Lung (tissue), 12 donors: ENCODE data around the gene COX10. TPM values are rescaled to one million over a fixed set of nuclear protein-coding genes. Genes with fewer than 3 reads are reported as not detected.

Experiments used
- ATAC-seq: fragments of 200-7000 bp; cut with Tn5 transposase; one replicate; pipeline ENCODE4 v1.9.1; 2020; ENCODE audit warnings: moderate number of reproducible peaks; ENCODE audit not compliant: insufficient read depth, low FRiP score
- DNase-seq, 3 donors: peaks; one replicate each; pipeline ENCODE4 v3.0.0-alpha.2; 2013 to 2017
- H3K27ac ChIP-seq, 2 donors: one replicate each; pipeline ENCODE4 v1.5.1; 2013; ENCODE audit warnings: mild to moderate bottlenecking in 2 of 2, moderate library complexity in 2 of 2, control low read depth in 1 of 2, inconsistent platforms in 1 of 2, low read depth in 1 of 2, low read length in 1 of 2
- H3K27me3 ChIP-seq, 3 donors: one replicate each; pipeline ENCODE4 v1.5.1; 2013; ENCODE audit warnings: low read length in 2 of 3; ENCODE audit not compliant: control insufficient read depth in 3 of 3, insufficient read depth in 3 of 3
- H3K36me3 ChIP-seq, 4 donors: one replicate each; pipeline ENCODE4 v1.5.1; 2013; ENCODE audit warnings: low read length in 4 of 4, mild to moderate bottlenecking in 1 of 4, moderate library complexity in 1 of 4; ENCODE audit not compliant: control insufficient read depth in 4 of 4, insufficient read depth in 4 of 4
- H3K4me1 ChIP-seq, 5 donors: one replicate each; pipeline ENCODE4 v1.5.1; 2013; ENCODE audit warnings: low read length in 5 of 5, mild to moderate bottlenecking in 2 of 5, moderate library complexity in 1 of 5; ENCODE audit not compliant: control insufficient read depth in 5 of 5, insufficient read depth in 5 of 5
- H3K4me3 ChIP-seq: one replicate; pipeline ENCODE4 v1.5.1; 2013; ENCODE audit warnings: mild to moderate bottlenecking, control low read depth, moderate library complexity
- H3K9ac ChIP-seq, 2 donors: one replicate each; pipeline ENCODE4 v1.5.1; 2013; ENCODE audit warnings: low read length in 2 of 2, control low read depth in 1 of 2; ENCODE audit not compliant: insufficient read depth in 1 of 2
- H3K9me3 ChIP-seq, 4 donors: one replicate each; pipeline ENCODE4 v1.5.1; 2013; ENCODE audit warnings: low read length in 3 of 4, mild to moderate bottlenecking in 1 of 4, moderate library complexity in 1 of 4; ENCODE audit not compliant: control insufficient read depth in 4 of 4, insufficient read depth in 3 of 4
- WGBS, 2 donors: extraction: QIAGEN DNeasy Blood & Tissue Kit; methylation state at CpG; one replicate each; pipeline ENCODE4 v1.1.7; 2013; 5-methylcytosine and 5-hydroxymethylcytosine counted together
- polyA plus RNA-seq, 2 donors: library from polyadenylated mRNA; stranded (reverse); fragments of 200-250 nt; gene quantifications; one replicate each; pipeline ENCODE4 v1.2.1, GENCODE V29; 2013
- total RNA-seq, 2 donors: library from RNA; depleted of rRNA in 1 of 2; stranded (reverse); fragments of >200 nt in 1 of 2; gene quantifications; one replicate each; pipeline ENCODE4 v1.2.1, GENCODE V29; 2014 to 2021
- TF ChIP-seq, protein P1 (sequence below): IDR thresholded peaks from 2 replicates; pipeline ENCODE4 v1.5.1; 2012; ENCODE audit warnings: mild to moderate bottlenecking; ENCODE audit errors: control extremely low read depth, extremely low read depth
- donor health status: control.
- donor health status: control.
- donor health status: Bipolar disorder and iron deficiency.
- donor health status: healthy.
- donor health status: DM: yes; HTN: yes; CAD: no.

Gene COX10
- total and polyA plus RNA-seq, 4 donors: 6.4 to 17.9 (median 12.4) TPM

DNA sequence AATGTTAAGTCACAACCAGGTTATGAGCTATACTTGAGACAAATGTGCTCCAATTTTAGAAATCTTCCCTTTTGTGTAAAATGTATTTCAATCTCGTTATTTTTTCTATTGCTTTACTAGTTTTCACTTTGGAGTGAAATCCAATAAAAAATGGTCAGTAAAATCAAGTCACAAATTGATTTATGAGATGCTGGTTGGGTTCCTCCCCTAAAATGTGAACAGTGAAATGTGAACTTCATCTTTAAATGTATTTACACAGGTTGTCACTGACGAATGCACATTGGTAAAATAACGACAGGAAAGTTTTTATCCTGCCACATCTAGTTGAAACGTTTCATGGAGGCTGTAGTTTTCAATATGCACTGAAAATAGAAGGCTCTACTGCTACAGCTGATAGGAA, 55.5 kb downstream of the COX10 start:
- ATAC-seq (no peak), DNase-seq (no peak)
- H3K9ac ChIP-seq: no peak overlapping the region
- no peak overlapping the region for H3K27ac ChIP-seq
- no peaks in the 10 kb centered on the region for H3K27me3 ChIP-seq
- no peaks in the 10 kb centered on the region for H3K9me3 ChIP-seq
- H3K4me3 ChIP-seq: no peak overlapping the region
- H3K36me3 ChIP-seq: no peaks in the 10 kb centered on the region
- peaks cover 0 to 17% (median 0%) of the 10 kb centered on the region in 5 donors for H3K4me1 ChIP-seq
- TF ChIP-seq, protein P1, sequence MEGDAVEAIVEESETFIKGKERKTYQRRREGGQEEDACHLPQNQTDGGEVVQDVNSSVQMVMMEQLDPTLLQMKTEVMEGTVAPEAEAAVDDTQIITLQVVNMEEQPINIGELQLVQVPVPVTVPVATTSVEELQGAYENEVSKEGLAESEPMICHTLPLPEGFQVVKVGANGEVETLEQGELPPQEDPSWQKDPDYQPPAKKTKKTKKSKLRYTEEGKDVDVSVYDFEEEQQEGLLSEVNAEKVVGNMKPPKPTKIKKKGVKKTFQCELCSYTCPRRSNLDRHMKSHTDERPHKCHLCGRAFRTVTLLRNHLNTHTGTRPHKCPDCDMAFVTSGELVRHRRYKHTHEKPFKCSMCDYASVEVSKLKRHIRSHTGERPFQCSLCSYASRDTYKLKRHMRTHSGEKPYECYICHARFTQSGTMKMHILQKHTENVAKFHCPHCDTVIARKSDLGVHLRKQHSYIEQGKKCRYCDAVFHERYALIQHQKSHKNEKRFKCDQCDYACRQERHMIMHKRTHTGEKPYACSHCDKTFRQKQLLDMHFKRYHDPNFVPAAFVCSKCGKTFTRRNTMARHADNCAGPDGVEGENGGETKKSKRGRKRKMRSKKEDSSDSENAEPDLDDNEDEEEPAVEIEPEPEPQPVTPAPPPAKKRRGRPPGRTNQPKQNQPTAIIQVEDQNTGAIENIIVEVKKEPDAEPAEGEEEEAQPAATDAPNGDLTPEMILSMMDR: no peak
- 77 to 84% methylated on average over 4 of the region's 4 CpGs for WGBS, 2 donors

DNA sequence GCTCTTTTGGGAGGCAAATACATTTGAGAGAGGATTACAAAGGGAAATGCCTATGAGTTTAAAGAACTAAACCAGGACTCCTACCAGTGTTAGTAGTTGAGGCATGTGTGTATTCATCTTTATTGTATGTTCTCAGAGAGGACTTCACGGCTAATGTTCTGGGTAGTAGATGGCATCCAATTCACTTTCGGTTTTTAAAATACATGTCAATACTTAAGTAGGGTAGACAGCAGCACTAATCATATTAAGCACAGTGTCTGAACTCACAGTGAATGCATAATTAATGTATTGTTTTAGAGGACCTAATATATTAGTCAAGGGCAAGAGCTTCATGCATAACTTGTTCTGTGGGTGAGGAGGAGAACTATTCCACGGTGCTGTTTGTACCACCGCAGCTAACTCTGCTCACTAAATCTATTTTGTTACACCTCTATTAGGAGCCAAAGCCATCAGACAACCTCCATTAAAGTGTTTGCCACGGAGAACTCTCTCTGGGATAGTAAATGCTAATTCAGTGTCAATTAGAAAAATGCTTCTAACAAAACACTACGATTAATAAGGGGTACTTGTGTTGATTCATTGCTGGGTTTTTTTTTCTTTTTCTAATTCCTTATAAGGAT, 56.3 kb downstream of the COX10 start:
- Histone ChIP-seq H3K4me1 (peaks cover 0 to 17% (median 0%) of the 10 kb centered on the region in 5 donors), H3K27ac (no peak overlapping the region), H3K9ac (no peak overlapping the region), H3K36me3 (no peaks in the 10 kb centered on the region), H3K9me3 (no peaks in the 10 kb centered on the region), H3K27me3 (no peaks in the 10 kb centered on the region), H3K4me3 (no peak overlapping the region)
- DNase-seq (no peak), ATAC-seq (no peak)
- TF ChIP-seq, protein P1: no peak
- 90 to 92% methylated on average over 6 of the region's 6 CpGs for WGBS, 2 donors

DNA sequence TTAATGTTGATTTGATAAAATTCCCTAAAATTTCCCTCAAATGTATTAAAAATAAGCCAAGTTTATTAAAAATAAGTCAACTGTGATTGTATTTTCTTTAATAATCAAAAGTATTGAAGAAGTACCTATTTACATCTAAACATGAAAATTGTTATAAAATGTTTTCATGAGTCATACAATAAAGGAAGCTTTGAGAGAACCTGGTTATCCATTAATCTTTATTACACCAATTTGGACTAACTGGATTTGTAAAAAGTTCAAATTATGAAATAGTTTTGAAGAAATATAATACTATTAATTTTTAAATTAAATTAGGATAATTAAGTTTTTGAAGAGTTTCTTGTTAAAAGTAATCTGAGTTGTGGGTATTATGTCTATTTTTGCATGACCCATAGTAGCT, 63.8 kb downstream of the COX10 start:
- peaks cover 0 to 2% (median 0%) of the 10 kb centered on the region in 5 donors for H3K4me1 ChIP-seq
- no peaks in the 10 kb centered on the region for H3K9me3 ChIP-seq
- no peak for ATAC-seq
- no peaks in the 10 kb centered on the region for H3K36me3 ChIP-seq
- TF ChIP-seq, protein P1: no peak
- H3K27ac ChIP-seq: no peak overlapping the region
- H3K4me3 ChIP-seq: no peak overlapping the region
- DNase-seq: no peak
- no peaks in the 10 kb centered on the region for H3K27me3 ChIP-seq
- no peak overlapping the region for H3K9ac ChIP-seq

DNA sequence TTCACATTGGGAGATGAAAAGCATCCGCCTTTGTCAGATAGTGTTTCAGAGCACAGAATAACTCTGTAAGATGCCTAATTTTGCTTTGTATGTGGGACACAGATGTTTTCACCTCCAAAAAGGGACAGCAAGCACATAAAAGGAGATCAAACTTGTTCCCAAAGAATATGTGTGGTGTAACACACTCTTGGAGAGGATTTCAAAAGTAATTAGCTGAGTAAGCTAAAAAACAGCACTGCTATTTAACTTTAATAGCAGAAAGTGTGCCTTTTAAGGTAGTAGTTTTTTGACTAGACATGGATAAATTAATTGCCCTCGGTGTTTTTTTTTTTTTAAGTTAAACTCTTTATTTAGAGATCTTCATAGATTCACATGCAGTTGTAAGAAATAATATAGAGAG, 65.2 kb downstream of the COX10 start:
- Histone ChIP-seq H3K9ac (no peak overlapping the region), H3K27me3 (no peaks in the 10 kb centered on the region), H3K9me3 (no peaks in the 10 kb centered on the region), H3K4me1 (peaks cover 0 to 2% (median 0%) of the 10 kb centered on the region in 5 donors), H3K4me3 (no peak overlapping the region), H3K27ac (no peak overlapping the region), H3K36me3 (no peaks in the 10 kb centered on the region)
- DNase-seq (no peak), ATAC-seq (no peak)
- TF ChIP-seq, protein P1: no peak
- 85 to 95% methylated on average over 2 of the region's 2 CpGs for WGBS, 2 donors
